ENCODE measurements around the gene PDE3B. TPM values are rescaled to one million over a fixed set of nuclear protein-coding genes. Genes with fewer than 3 reads are reported as not detected.

Gene PDE3B
- total RNA-seq, 6 donors from 2014 or later, result 19.3 to 62.7 (median 25.2) TPM

- Histone ChIP-seq H3K36me3 (no peaks in the 10 kb centered on the region), H3K27me3 (no peaks in the 10 kb centered on the region), H3K4me3 (no peak overlapping the region), H3K9me3 (no peaks in the 10 kb centered on the region), H3K27ac (peak overlapping the region in 1 of 4 donors; percentile 53), H3K4me1 (peaks cover 0 to 6% (median 2%) of the 10 kb centered on the region in 4 donors)
- WGBS, 2 donors, result 69 to 75% methylated on average over 4 of the region's 4 CpGs
- no peak for ATAC-seq (ENCODE audit: low FRiP score in 2 of 2)
- TF ChIP-seq POLR2AphosphoS5 (IDR thresholded peaks at IDR 0.05), result no peak
- TF ChIP-seq EP300 (IDR thresholded peaks at IDR 0.05), result no peak
- no peak for TF ChIP-seq CTCF (IDR thresholded peaks at IDR 0.05)
- no peak for TF ChIP-seq POLR2A (IDR thresholded peaks at IDR 0.05)
- DNase-seq, result no peak
Observed at GRCh38 chr11:14619603-14620531, 23.7 kb upstream of the PDE3B start.

- TF ChIP-seq POLR2AphosphoS5 (IDR thresholded peaks at IDR 0.05) (no peak), EP300 (IDR thresholded peaks at IDR 0.05) (no peak), POLR2A (IDR thresholded peaks at IDR 0.05) (no peak), CTCF (IDR thresholded peaks at IDR 0.05) (no peak)
- peaks cover 0 to 18% (median 5%) of the 10 kb centered on the region in 4 donors for H3K4me1 ChIP-seq
- no peak overlapping the region for H3K27ac ChIP-seq
- no peaks in the 10 kb centered on the region for H3K27me3 ChIP-seq
- H3K36me3 ChIP-seq, result no peaks in the 10 kb centered on the region
- H3K9me3 ChIP-seq, result no peaks in the 10 kb centered on the region
- 75 to 79% methylated on average over 5 of the region's 5 CpGs for WGBS, 2 donors
- H3K4me3 ChIP-seq, result no peak overlapping the region
- ATAC-seq (ENCODE audit: low FRiP score in 2 of 2) (no peak), DNase-seq (no peak)
Observed at GRCh38 chr11:14622223-14622954, 21.2 kb upstream of the PDE3B start.

- DNase-seq (no peak), ATAC-seq (ENCODE audit: low FRiP score in 2 of 2) (no peak)
- peaks cover 0 to 18% (median 5%) of the 10 kb centered on the region in 4 donors for H3K4me1 ChIP-seq
- H3K4me3 ChIP-seq, result no peak overlapping the region
- TF ChIP-seq POLR2A (IDR thresholded peaks at IDR 0.05) (no peak), POLR2AphosphoS5 (IDR thresholded peaks at IDR 0.05) (no peak), EP300 (IDR thresholded peaks at IDR 0.05) (no peak), CTCF (IDR thresholded peaks at IDR 0.05) (no peak)
- no peaks in the 10 kb centered on the region for H3K36me3 ChIP-seq
- WGBS, 2 donors, result 98 to 99% methylated on average over 3 of the region's 3 CpGs
- H3K27ac ChIP-seq, result no peak overlapping the region
- no peaks in the 10 kb centered on the region for H3K27me3 ChIP-seq
- no peaks in the 10 kb centered on the region for H3K9me3 ChIP-seq
Observed at GRCh38 chr11:14623036-14623435, 20.6 kb upstream of the PDE3B start.

GRCh38 chr11:14625586-14626205, 17.9 kb upstream of the PDE3B start:
- H3K9me3 ChIP-seq, result no peaks in the 10 kb centered on the region
- 29 to 40% methylated on average over 3 of the region's 3 CpGs for WGBS, 2 donors
- H3K36me3 ChIP-seq, result no peaks in the 10 kb centered on the region
- no peaks in the 10 kb centered on the region for H3K27me3 ChIP-seq
- TF ChIP-seq POLR2A (IDR thresholded peaks at IDR 0.05), result no peak
- no peak for TF ChIP-seq EP300 (IDR thresholded peaks at IDR 0.05)
- TF ChIP-seq POLR2AphosphoS5 (IDR thresholded peaks at IDR 0.05), result no peak
- TF ChIP-seq CTCF (IDR thresholded peaks at IDR 0.05), result no peak
- ATAC-seq (ENCODE audit: low FRiP score in 2 of 2), result peak in 1 of 2 donors; percentile 44
- no peak overlapping the region for H3K4me3 ChIP-seq
- DNase-seq, result no peak
- peak overlapping the region; percentile 34 to 74 (median 50) for H3K27ac ChIP-seq
- peaks cover 0 to 18% (median 3%) of the 10 kb centered on the region in 4 donors for H3K4me1 ChIP-seq

Data from upper lobe of left lung (tissue), 6 donors.